PFSK-1 (cell line): ENCODE data around the gene C11orf98.

Experiments used
- REST ChIP-seq, 2 experiments: IDR thresholded peaks; 2 replicates each; pipeline versions ENCODE4 v1.6.1 to v1.8.0; 2011 to 2012; ENCODE audit warnings: low read depth in 2 of 2, low read length in 2 of 2, control low read depth in 1 of 2, inconsistent platforms in 1 of 2, mild to moderate bottlenecking in 1 of 2, moderate library complexity in 1 of 2; ENCODE audit not compliant: insufficient read depth in 1 of 2
- SIN3A ChIP-seq: IDR thresholded peaks from 2 replicates; pipeline ENCODE4 v1.6.1; 2012; ENCODE audit warnings: mild to moderate bottlenecking, low read length, moderate library complexity, borderline replicate concordance; ENCODE audit not compliant: insufficient read depth
- TAF1 ChIP-seq: IDR thresholded peaks from 2 replicates; pipeline ENCODE4 v1.6.1; 2012; ENCODE audit warnings: low read length, control low read depth, borderline replicate concordance; ENCODE audit not compliant: insufficient read depth

DNA sequence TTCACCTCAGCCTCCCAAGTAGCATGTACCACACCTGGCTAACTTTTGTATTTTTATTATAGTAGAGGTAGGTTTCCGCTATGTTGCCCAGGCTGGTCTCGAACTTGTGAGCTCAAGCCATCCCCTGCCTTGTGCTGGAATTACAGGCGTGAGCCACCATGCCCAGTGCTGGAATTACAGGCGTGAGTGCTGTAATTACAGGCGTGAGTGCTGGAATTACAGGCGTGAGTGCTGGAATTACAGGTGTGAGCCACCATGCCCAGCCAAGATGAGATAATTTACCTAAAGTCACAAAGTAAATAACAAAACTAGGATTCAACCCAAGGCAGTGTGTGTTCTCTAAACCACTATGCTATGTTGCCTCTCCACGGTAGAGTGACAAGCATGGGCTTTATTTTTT is 17.5 kb upstream of the C11orf98 start:
- TF ChIP-seq REST (IDR thresholded peaks at IDR 0.05; ENCODE audit: insufficient read depth in 1 of 2, low read depth in 2 of 2, low read length in 2 of 2) (no peak), SIN3A (no peak), TAF1 (no peak)
